ENCODE results near the gene TIMM17A. TPM values are rescaled to one million over a fixed set of nuclear protein-coding genes. Genes with fewer than 3 reads are reported as not detected.
A peak's percentile ranks its signal among the peaks of the same experiment; 100 is the strongest.
"Not testable (repeated sequence)": the region's sequence is repeated elsewhere in the genome, so short reads cannot be mapped to it uniquely, and the experiment has no call there.

TIMM17A gene
- total and polyA plus RNA-seq, 4 donors, result 29.2 to 77.4 (median 41.6) TPM

GRCh38 chr1:202017749-202018467 is 62.6 kb downstream of the TIMM17A start:
- Histone ChIP-seq H3K27ac (ENCODE audit: low read depth in 1 of 2, low read length in 2 of 2) (no peak overlapping the region), H3K4me3 (ENCODE audit: low read length in 2 of 2) (no peak overlapping the region), H3K4me1 (ENCODE audit: control insufficient read depth in 1 of 2, insufficient read depth in 2 of 2, low read length in 2 of 2) (no peaks in the 10 kb centered on the region), H3K36me3 (ENCODE audit: control insufficient read depth in 1 of 2, insufficient read depth in 2 of 2, low read length in 1 of 2) (no peaks in the 10 kb centered on the region), H3K27me3 (ENCODE audit: control insufficient read depth in 1 of 2, insufficient read depth in 2 of 2, low read length in 1 of 2) (no peaks in the 10 kb centered on the region), H3K9me3 (ENCODE audit: control insufficient read depth, low read length) (no peaks in the 10 kb centered on the region)
- no peak for DNase-seq
- intact Hi-C loops (cut with DNase I), result no loop called here
- ATAC-seq (ENCODE audit: low FRiP score), result peak; percentile 8
- 87% methylated on average over 18 of the region's 18 CpGs for WGBS, 2 donors

GRCh38 chr1:202018468-202019234 is 63.3 kb downstream of the TIMM17A start:
- ATAC-seq (ENCODE audit: low FRiP score) (peak; percentile 11), DNase-seq (no peak)
- no peak overlapping the region for H3K27ac ChIP-seq (ENCODE audit: low read depth in 1 of 2, low read length in 2 of 2)

GRCh38 chr1:202019235-202019558 is 63.9 kb downstream of the TIMM17A start:
- ATAC-seq (ENCODE audit: low FRiP score); intact Hi-C loops (cut with DNase I); H3K9me3 ChIP-seq (ENCODE audit: control insufficient read depth, low read length); H3K27me3 ChIP-seq (ENCODE audit: control insufficient read depth in 1 of 2, insufficient read depth in 2 of 2, low read length in 1 of 2); H3K36me3 ChIP-seq (ENCODE audit: control insufficient read depth in 1 of 2, insufficient read depth in 2 of 2, low read length in 1 of 2); H3K4me1 ChIP-seq (ENCODE audit: control insufficient read depth in 1 of 2, insufficient read depth in 2 of 2, low read length in 2 of 2); DNase-seq; H3K4me3 ChIP-seq (ENCODE audit: low read length in 2 of 2); H3K27ac ChIP-seq (ENCODE audit: low read depth in 1 of 2, low read length in 2 of 2): not testable (repeated sequence)
- 87 to 91% methylated on average over 8 of the region's 8 CpGs for WGBS, 2 donors

More at GRCh38 chr1:202018468-202019234, 63.3 kb downstream of the TIMM17A start:
- H3K9me3 ChIP-seq (ENCODE audit: control insufficient read depth, low read length), result no peaks in the 10 kb centered on the region
- 80 to 85% methylated on average over 19 of the region's 19 CpGs for WGBS, 2 donors
- H3K4me1 ChIP-seq (ENCODE audit: control insufficient read depth in 1 of 2, insufficient read depth in 2 of 2, low read length in 2 of 2), result no peaks in the 10 kb centered on the region
- H3K27me3 ChIP-seq (ENCODE audit: control insufficient read depth in 1 of 2, insufficient read depth in 2 of 2, low read length in 1 of 2), result no peaks in the 10 kb centered on the region
- no peaks in the 10 kb centered on the region for H3K36me3 ChIP-seq (ENCODE audit: control insufficient read depth in 1 of 2, insufficient read depth in 2 of 2, low read length in 1 of 2)
- H3K4me3 ChIP-seq (ENCODE audit: low read length in 2 of 2), result no peak overlapping the region
- intact Hi-C loops (cut with DNase I), result no loop called here

Small RNA genes within 50 kb of the gene (microRNA-seq; reads per million reads assigned to microRNA genes)
- gene MIR6740, result 0 to 1.2 reads per million in 2 donors

Other genes starting within 250 kb of the TIMM17A start
- 10 to 100 TPM; 36.6 to 45.0 TPM for gene IPO9, start 126.3 kb upstream of the TIMM17A start, total RNA-seq
- gene IPO9, start 126.3 kb upstream of the TIMM17A start, polyA plus RNA-seq, result 10 to 100 TPM; 12.0 to 27.7 TPM
- 10 to 100 TPM; 30.6 to 39.9 TPM for gene SHISA4, start 66.6 kb upstream of the TIMM17A start, total RNA-seq
- 10 to 100 TPM; 76.1 to 93.1 TPM for gene SHISA4, start 66.6 kb upstream of the TIMM17A start, polyA plus RNA-seq
- gene LMOD1, start 9.0 kb upstream of the TIMM17A start, total RNA-seq, result 100 to 1,000 TPM; 347 to 469 TPM
- 100 to 1,000 TPM; 368 to 601 TPM for gene LMOD1, start 9.0 kb upstream of the TIMM17A start, polyA plus RNA-seq
- 10 to 100 TPM; 28.0 to 43.1 TPM for gene RNPEP, start 27.1 kb downstream of the TIMM17A start, total RNA-seq
- gene RNPEP, start 27.1 kb downstream of the TIMM17A start, polyA plus RNA-seq, result 10 to 100 TPM; 29.1 to 31.6 TPM
- under 1 TPM; 0.27 to 0.68 TPM for gene ELF3, start 55.1 kb downstream of the TIMM17A start, total RNA-seq
- 10 to 100 TPM in 1 of 2 donors, 1 to 10 TPM in 1; 2.3 to 50.6 TPM for gene ELF3, start 55.1 kb downstream of the TIMM17A start, polyA plus RNA-seq
- gene GPR37L1, start 167.4 kb downstream of the TIMM17A start, total RNA-seq, result under 1 TPM in 1 of 2 donors, not detected in 1; 0.06 TPM
- not detected for gene GPR37L1, start 167.4 kb downstream of the TIMM17A start, polyA plus RNA-seq
- 10 to 100 TPM; 66.3 to 87.7 TPM for gene ARL8A, start 189.2 kb downstream of the TIMM17A start, total RNA-seq
- gene ARL8A, start 189.2 kb downstream of the TIMM17A start, polyA plus RNA-seq, result 10 to 100 TPM; 21.8 to 32.2 TPM
- gene PTPN7, start 205.1 kb downstream of the TIMM17A start, total RNA-seq, result 1 to 10 TPM; 3.4 to 5.7 TPM
- gene PTPN7, start 205.1 kb downstream of the TIMM17A start, polyA plus RNA-seq, result 1 to 10 TPM in 1 of 2 donors, under 1 TPM in 1; 0.33 to 3.4 TPM
- gene LGR6, start 238.3 kb downstream of the TIMM17A start, total RNA-seq, result 10 to 100 TPM; 31.7 to 35.6 TPM
- 10 to 100 TPM; 11.6 to 67.8 TPM for gene LGR6, start 238.3 kb downstream of the TIMM17A start, polyA plus RNA-seq

All from aorta (tissue), 5 donors.